ENCODE results near the gene SYNE2. TPM values are rescaled to one million over a fixed set of nuclear protein-coding genes. Genes with fewer than 3 reads are reported as not detected.

SYNE2 gene
- total and polyA plus RNA-seq, 2 donors (not counting 3 experiments of a cell fraction or from before 2014, with no cell fraction given), result 16.0 to 53.7 TPM

- TF ChIP-seq GATA2 (IDR thresholded peaks at IDR 0.05; ENCODE audit: insufficient read depth, insufficient read length, low read depth, low read length) (no peak), FOS (IDR thresholded peaks at IDR 0.05; ENCODE audit: borderline replicate concordance, insufficient read depth, low read length) (no peak), MYC (IDR thresholded peaks at IDR 0.05; ENCODE audit: low read depth, low read length) (no peak), POLR2A (IDR thresholded peaks at IDR 0.05; ENCODE audit: low read depth, low read length) (no peak), MAX (IDR thresholded peaks at IDR 0.05; ENCODE audit: insufficient read depth, insufficient read length) (no peak), CTCF (IDR thresholded peaks at IDR 0.05; ENCODE audit: extremely low read depth in 1 of 2, insufficient read depth in 1 of 2, low read depth in 1 of 2, low read length in 2 of 2) (no peak), EZH2 (IDR thresholded peaks at IDR 0.05; ENCODE audit: borderline replicate concordance, low read depth, low read length, severe bottlenecking) (no peak), JUN (IDR thresholded peaks at IDR 0.05; ENCODE audit: borderline replicate concordance, insufficient read depth, insufficient read length, low read depth) (no peak), POLR2AphosphoS5 (IDR thresholded peaks at IDR 0.05; ENCODE audit: insufficient read depth, low read depth, low read length) (no peak)
- H3K4me2 ChIP-seq (ENCODE audit: insufficient read depth, low read length), result no peak overlapping the region
- no peaks in the 10 kb centered on the region for H3K36me3 ChIP-seq (ENCODE audit: control insufficient read depth in 2 of 2, extremely low read depth in 1 of 2, insufficient read depth in 2 of 2, low read length in 2 of 2)
- no peak overlapping the region for H3K4me3 ChIP-seq (replicated peaks in 1 of 3; ENCODE audit: insufficient read depth in 1 of 3, low read depth in 1 of 3, low read length in 3 of 3)
- dilution Hi-C loops (cut with MboI; ENCODE audit: extremely low pct_ligation_motif_present, low sequenced_read_pairs) (no loop called here), intact Hi-C loops (cut with micrococcal nuclease) (no loop called here)
- no peaks in the 10 kb centered on the region for H3K79me2 ChIP-seq (ENCODE audit: control insufficient read depth, insufficient read depth, low read length)
- H3K27me3 ChIP-seq (ENCODE audit: control insufficient read depth in 2 of 2, insufficient read depth in 2 of 2, low read length in 2 of 2), result no peaks in the 10 kb centered on the region
- BruUV-seq (replicated peaks), result no TSS peak
- H2AFZ ChIP-seq (ENCODE audit: low read depth, low read length), result no peak overlapping the region
- no peaks in the 10 kb centered on the region for H4K20me1 ChIP-seq (replicated peaks; ENCODE audit: control insufficient read depth, extremely low read depth, insufficient read depth, low read length)
- H3K4me1 ChIP-seq (ENCODE audit: control insufficient read depth, extremely low read depth, insufficient read depth, low read length), result peaks cover 19% of the 10 kb centered on the region
- DNase-seq (ENCODE audit: low read depth, low spot score) (no peak), FAIRE-seq (no peak)
- H3K9me3 ChIP-seq (replicated peaks; ENCODE audit: control insufficient read depth, insufficient read depth, low read length), result no peaks in the 10 kb centered on the region
- no peaks in the 10 kb centered on the region for H3K9me1 ChIP-seq (replicated peaks; ENCODE audit: control insufficient read depth, extremely low read depth, insufficient read depth, low read length)
- ChIA-PET POLR2A (no interaction called here), CTCF (interaction anchor here (1.1 kb wide), 1 partner anchor 12 kb away, joined by 3 read pairs; no protein-coding TSS in a partner anchor)
- H3K9ac ChIP-seq (replicated peaks; ENCODE audit: extremely low read depth, insufficient read depth, low read length), result no peak overlapping the region
- no peak overlapping the region for H3K27ac ChIP-seq (ENCODE audit: insufficient read depth, low read depth, low read length)
Measured at GRCh38 chr14:63899953-63900352, 47.1 kb downstream of the SYNE2 start.

Data from endothelial cell of umbilical vein (primary cell).